Suppressor macrophage treated with lipopolysaccharide for 4 hours (primary cell): ENCODE data around the gene ENKUR.
"Not testable (repeated sequence)": the region's sequence is repeated elsewhere in the genome, so short reads cannot be mapped to it uniquely, and the experiment has no call there.

Source experiments
- DNase-seq: peaks from one replicate; pipeline ENCODE4 v3.0.0-alpha.2; 2020

Gene ENKUR

GRCh38 chr10:25018703-25019102 is 2.7 kb upstream of the ENKUR start:
- no peak for DNase-seq

- no peak for DNase-seq
These were observed 1.7 kb upstream of the ENKUR start for GRCh38 chr10:25017661-25018060.

GRCh38 chr10:25017154-25017590 is 1.2 kb upstream of the ENKUR start:
- no peak for DNase-seq

- DNase-seq, result peak; percentile 98
These were observed 607 bp upstream of the ENKUR start, which contains the start of gene THNSL1 for GRCh38 chr10:25016376-25017153. Gene THNSL1 (plus strand): TSS chr10:25016612. CDS start chr10:25023224, 6,612 bp downstream.

- DNase-seq, result no peak
These were observed 1.4 kb downstream of the ENKUR start for GRCh38 chr10:25014579-25014978.

- DNase-seq, result not testable (repeated sequence)
These were observed 4.4 kb downstream of the ENKUR start for GRCh38 chr10:25011591-25011990.

GRCh38 chr10:24998044-24998443 is 17.9 kb downstream of the ENKUR start:
- DNase-seq, result no peak

- DNase-seq, result no peak
These were observed 20.9 kb downstream of the ENKUR start for GRCh38 chr10:24995072-24995471.

- no peak for DNase-seq
These were observed 22.6 kb downstream of the ENKUR start for GRCh38 chr10:24993237-24993958.

- DNase-seq, result no peak
These were observed 23.3 kb downstream of the ENKUR start for GRCh38 chr10:24992512-24993133.

GRCh38 chr10:24991298-24991697 is 24.7 kb downstream of the ENKUR start:
- no peak for DNase-seq

GRCh38 chr10:24989867-24990266 is 26.1 kb downstream of the ENKUR start:
- DNase-seq, result peak; percentile 13

- DNase-seq, result peak; percentile 50
These were observed 26.9 kb downstream of the ENKUR start for GRCh38 chr10:24988831-24989640.

- DNase-seq, result no peak
These were observed 31.1 kb downstream of the ENKUR start for GRCh38 chr10:24984906-24985305.

GRCh38 chr10:24983946-24984345 is 32.0 kb downstream of the ENKUR start:
- DNase-seq, result no peak

- DNase-seq, result no peak
These were observed 32.8 kb downstream of the ENKUR start for GRCh38 chr10:24983130-24983529.

GRCh38 chr10:24982319-24983112 is 33.4 kb downstream of the ENKUR start:
- DNase-seq, result no peak

GRCh38 chr10:24981161-24981710 is 34.7 kb downstream of the ENKUR start:
- DNase-seq, result no peak

GRCh38 chr10:24979685-24980084 is 36.3 kb downstream of the ENKUR start:
- no peak for DNase-seq

GRCh38 chr10:24974976-24975375 is 41.0 kb downstream of the ENKUR start:
- no peak for DNase-seq

GRCh38 chr10:24973163-24973562 is 42.8 kb downstream of the ENKUR start:
- DNase-seq, result no peak

- no peak for DNase-seq
These were observed 44.6 kb downstream of the ENKUR start for GRCh38 chr10:24971374-24971773.
